GOT3 (cell line): ENCODE results near the gene SOX6.
"Not testable (repeated sequence)": the region's sequence is repeated elsewhere in the genome, so short reads cannot be mapped to it uniquely, and the experiment has no call there.

Source experiments
- DNase-seq: peaks from one replicate; lab custom pipeline; 2025; ENCODE audit warnings: mixed read lengths; lab: John Stamatoyannopoulos, UW

SOX6 gene

DNA sequence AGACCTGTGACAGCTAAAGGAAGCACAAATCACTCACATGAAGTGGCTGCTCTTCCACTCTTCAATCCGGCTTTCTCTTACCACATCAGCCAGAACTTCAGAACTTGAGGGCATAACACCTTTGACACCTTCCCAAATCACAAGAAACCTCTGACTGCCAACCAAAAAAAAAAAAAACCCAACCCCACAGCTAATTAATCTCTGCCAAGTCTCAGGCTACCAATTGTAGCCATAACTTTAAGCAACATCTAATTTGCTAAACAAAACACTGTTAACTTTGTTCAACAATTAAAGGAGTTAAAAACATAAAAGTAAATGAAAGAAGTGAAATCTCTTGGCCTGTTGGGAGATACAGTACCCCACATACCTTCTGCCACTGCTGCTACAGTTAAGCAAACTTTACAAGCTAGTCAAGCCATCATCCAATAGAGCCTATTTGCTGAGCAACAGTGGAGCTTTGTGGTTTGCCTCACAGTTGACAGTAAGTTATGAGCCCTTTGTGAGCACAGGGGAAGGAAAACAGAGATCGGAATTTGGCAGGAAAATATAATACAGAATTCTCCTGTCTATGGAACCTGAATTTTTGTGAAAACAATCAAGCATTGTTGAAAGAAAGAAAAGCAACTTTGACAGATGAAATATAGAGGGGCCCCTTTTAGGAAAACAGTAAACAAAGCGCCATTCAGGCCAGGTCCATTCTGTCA is at the start of gene SOX6:
TSS of gene SOX6 (minus strand) at position 490 of the 704 bp plus-strand sequence. CDS start 15,298 bp downstream, outside the sequence.
- no peak for DNase-seq

DNA sequence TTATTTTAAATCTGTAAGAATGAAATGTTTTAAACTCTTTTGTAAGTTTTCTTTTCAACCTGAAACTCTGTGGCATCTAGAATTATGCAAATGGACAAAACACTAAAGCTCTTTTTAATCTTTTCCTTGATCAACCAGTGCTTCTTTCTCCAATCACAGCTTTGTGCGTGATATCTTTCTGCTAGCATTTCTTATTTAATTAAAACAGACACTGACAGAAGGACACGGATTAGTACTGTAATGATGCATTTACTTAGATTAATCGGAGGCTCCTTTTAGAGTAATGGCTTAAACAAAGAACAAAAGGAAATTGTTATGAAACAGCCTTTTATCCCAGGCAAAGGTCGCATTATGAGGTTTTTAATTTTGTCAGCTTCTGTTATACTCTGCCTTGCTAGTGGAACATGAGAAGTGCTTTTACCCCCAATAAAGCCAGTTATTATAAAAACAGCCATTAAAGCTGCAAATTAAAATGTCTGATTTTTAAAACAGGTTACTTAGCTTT is 48.5 kb upstream of the SOX6 start:
- DNase-seq, result no peak

DNA sequence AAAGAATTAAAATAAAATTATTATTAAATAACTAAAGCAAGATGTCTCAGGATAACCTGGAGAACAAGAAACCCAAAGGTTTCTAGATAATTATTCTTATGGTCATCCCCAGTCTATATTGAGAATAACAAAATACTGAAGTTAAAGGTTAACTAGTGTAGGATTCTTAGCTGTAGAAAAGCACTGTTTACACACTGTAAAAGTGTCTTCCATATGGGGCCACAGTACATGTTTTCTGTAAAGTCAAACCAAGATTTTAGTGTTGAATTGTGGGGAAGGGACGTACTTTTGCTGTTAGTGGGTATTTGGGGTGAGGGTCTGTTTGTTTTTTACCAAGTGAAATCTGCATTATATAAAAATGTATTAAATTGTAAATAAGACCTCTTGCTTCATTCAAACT is 47.5 kb upstream of the SOX6 start:
- no peak for DNase-seq

DNA sequence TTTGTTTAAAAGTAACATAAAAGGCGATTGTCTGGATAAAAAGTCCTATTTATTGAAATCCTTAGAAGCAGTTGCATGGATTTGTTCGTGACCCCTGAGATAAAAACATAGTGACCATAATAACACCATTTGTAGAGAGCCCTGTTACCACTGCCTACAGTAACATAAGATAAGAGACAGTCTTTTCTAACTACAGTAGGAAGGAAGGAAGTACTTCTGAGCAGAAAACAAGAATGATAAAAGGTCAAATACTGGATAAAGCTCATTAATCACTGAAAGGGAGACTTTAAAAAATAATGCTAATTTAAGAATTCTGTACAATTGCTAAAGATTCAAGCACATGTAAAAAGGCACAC is 47.1 kb upstream of the SOX6 start:
- DNase-seq, result no peak

DNA sequence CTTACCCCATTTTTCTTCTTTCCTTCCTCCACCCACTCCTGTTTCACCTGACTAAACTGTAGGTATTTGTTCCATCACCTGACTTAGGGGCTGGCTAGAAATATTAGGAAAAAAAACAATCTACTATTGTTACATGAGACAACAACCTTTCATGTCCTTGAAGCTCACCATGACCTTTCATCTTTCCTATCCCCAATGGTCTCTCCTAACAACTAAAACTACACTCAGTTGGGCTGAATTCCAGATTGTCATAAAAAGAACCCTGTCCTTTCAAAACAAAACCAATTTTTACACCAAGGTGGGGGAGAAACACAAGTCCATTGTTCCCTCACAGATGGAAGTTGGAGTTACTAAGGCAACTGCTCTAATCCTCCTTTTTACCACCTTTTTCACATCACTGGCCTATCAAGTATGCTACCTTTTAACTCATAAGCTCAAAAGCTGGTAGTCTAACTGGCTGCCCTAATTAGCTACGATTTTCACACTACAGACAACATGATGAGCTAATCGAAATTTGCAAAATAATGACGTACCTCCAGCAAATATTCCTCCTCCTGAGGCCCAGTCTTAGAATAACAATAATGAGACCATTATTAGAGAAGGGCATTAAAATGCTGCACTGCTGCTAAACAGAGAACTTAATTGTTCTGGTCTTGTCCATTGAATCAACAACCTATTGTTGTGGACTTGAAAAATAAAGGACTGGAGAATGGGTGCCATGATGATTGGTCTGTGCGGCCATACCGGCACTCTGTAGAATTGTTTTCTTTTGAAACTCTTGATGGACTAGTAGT is 46.5 kb upstream of the SOX6 start:
- no peak for DNase-seq

DNA sequence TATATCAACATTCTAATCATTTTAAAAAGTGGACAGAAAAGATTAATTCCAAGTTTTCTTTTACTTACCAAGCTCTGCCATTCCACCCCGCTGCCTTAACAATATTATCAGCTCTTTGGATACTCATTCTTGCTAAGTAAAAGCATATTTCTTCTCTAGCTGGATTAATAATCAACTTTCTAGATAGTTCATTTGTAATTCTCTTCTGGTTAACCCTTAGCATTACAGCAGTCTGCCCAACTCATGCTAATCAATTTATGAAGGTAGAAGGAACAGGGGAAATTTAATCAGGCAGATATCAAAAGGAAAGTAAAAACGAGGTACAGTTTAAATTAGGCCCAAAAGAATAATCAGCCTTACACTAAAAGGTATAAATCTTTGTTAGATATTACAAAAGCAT is 41.0 kb upstream of the SOX6 start:
- DNase-seq, result no peak

DNA sequence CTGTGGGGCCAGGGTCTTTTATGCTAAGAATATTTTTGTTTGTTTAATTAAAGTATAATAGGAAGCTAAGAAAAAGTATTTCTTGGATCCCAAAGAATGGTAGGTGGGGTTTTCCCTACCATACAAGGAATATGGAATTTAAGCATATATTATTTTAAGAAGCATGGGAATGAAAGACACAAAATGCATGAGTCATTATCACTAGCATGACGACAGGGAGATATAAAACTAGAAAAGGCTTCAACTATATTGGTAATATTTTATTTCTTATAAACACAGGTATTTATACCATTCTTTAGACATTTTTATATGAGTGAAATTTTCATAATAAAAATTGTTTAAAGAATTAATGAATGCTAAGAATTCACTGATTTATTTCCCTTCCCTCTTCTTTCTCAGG is 39.3 kb upstream of the SOX6 start:
- no peak for DNase-seq

DNA sequence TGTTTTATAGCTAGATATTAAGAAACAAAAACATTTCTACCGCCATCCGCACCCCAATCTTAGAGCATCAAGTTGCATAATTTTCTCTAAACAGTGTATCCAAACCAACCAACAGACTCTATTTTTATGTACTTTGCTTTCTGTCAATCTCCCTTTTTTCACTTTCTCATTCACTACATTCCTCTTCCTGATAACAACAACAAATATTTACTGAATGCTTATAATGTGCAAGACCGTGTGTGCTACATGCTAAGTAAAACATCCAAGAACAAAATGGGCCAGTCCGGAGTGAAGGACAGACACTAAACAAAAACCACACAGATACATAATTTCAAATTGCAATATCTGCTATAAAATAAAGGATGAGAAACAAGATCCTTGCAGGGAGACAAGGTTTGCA is 38.6 kb upstream of the SOX6 start:
- DNase-seq, result no peak

DNA sequence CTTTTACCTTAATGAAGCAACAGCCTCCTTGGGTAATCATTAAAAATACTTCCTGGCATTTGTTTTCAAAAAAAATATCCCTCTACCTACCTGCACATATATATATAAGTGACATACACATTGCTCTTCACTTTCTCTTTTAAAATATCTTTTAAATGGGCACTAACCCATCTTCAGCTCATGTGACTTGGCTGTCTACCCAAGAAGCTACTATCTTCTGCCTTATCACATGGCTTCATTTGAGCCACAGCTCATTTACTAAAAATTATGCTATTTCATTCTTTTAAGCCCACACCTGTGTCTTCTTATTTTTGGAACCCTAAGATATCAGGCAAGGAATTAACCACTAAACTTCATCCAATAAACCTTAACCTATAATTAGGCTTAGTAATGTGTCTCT is 37.0 kb upstream of the SOX6 start:
- no peak for DNase-seq

DNA sequence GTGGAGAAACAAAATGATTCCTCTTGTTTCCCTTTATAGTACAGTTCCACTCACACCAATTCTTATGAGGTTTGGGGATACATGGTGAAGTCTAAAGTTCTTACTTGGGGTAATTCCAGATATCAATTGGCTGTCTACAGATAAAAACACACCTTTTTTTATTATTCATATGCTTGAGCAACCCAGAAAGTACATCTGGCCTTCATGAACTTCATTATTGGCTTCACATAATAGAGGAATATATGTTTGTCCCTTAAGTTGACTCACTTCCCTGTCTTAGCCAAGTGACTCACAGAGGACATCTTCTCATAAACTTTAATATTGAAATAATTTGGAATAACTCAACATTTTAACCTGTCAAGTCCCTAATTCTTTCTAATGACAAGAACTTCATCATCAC is 36.3 kb upstream of the SOX6 start:
- no peak for DNase-seq

DNA sequence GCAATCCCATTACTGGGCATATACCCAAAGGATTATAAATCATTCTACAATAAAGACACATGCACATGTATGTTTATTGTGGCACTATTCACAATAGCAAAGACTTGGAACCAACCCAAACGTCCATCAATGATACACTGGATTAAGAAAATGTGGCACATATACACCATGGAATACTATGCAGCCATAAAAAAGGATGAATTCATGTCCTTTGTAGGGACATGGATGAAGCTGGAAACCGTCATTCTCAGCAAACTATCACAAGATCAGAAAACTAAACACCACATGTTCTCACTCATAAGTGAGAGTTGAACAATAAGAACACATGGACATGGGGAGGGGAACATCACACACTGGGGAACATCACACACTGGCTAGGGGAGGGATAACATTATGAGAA is 34.5 kb upstream of the SOX6 start:
- not testable (repeated sequence) for DNase-seq

DNA sequence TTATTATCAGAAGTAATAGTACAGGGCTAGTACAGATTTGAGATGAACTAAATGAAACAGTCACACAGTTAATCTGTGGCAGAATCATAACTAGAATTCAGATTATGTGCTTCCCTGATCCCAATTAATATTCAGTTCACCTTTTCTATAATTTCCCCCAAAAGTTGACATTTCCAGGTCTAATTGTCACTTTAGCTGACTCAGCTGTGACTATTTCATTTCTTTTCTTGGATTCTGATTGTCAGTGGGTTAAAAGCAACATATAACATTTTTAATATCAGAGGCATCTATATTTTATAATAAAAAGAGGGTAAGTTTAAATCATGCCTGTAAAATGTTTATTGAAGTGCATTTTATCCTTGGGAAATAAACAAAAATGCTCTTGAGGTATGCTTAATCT is 28.8 kb upstream of the SOX6 start:
- no peak for DNase-seq

DNA sequence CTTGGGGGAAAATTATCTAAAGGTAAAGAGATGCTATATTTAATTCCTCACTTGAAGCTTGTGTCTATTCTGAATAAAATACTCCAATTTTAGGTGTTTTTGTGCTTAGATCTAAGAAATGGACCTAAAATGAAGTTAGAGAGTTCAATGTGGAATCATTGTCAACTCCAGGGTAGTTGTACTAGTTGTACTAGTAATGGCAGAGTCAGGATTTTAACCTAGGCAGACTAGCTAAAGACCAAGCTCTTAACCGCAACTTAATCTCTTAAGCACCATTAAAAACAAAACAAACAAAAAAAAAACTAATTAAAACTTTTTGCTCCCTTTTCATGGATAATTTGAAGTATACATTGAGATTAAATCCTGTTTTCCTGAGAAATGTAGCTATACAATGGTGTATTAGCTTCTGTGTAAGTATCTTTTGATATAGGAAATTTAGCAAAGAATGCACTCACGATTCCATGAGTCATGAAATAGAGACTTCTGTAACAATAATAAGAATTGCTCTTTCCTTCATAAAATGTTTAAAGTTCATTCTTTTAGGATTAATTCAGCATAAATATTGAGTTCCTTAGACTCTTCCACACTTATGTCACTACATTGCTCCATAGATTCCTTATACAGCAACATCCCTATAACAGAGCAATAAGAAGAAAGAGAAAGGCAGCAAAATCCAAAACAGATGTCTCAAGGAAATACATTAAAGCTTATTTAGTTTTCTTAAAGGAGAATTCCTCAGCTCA is 26.5 kb upstream of the SOX6 start:
- no peak for DNase-seq

DNA sequence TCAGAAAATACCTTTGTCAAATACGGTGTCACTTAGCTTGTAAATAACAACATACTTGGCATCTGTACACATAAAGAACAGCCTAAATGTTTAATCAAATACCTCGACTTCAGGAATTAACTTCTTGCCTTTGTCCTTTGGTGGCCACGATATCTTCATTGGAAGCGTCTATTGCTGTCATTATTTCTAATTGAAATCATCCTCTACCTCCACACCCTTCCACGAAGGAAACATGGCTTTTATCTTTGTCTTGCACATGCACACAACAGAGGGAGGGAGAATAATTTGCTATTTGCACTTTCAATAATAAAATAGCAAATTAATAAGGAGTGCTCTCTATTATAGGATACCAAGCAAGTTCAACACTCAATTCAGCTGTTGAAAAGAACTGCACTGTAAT is 25.8 kb upstream of the SOX6 start:
- no peak for DNase-seq

DNA sequence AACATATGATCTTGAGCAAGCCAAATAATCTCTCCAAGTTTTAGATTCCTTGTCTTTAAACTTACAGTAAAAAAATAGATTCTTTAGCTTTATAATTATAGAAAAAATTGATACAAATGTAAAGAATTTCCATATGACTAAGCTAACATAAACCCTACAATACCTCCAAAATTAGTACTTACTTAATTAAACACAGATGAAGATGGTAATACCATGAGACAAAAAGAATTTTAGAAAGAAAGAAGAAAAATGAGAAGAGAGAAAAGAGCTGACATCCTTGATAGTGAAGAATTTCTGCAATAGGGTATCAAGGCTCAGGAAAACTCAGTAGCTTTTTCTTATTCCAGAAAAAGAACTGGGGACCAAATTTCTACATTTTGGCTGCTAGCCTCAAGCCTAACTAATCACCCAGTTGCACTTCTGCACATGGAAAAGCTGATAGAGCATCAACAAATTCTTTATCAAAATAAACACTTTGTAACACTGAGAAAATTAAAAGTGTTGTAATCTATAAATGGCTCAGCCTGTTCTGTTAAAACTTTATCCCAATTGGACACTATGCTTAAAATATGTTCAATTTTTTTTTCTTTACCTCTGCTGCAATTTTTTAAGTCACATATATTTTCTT is 24.7 kb upstream of the SOX6 start:
- no peak for DNase-seq

DNA sequence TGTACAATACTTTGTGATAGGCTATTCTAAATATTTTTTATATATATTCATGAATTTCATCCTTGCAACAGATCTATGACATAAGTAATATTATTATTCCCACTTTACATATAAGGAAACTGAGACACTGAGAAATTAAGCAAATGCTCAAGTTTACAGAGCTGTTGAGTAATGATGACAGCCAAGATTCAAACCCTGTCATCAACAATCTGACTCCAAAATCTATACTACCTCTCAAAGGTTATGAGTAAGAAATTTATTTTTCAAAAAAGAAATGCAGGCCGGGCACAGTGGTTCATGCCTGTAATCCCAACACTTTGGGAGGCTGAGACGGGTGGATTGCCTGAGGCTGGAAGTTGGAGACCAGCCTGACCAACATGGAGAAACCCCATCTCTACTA is 22.6 kb upstream of the SOX6 start:
- no peak for DNase-seq

DNA sequence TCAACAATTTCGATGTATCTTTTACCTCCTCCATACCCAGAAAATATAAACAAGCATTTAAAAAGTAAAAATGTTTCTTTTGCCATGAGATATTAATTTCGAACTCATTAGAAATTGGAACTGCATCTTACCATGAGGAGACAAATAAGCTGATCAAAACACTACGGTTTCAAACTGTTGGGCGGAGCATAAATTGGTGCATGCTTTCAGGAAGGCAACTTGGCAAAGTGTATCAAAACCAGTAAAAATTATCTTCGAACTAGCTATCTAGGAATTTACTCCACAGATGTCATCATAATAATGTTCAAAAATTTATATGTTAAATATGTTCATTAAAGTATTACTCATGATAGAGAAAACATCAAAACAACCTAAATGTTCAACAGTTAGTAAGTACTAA is 21.4 kb upstream of the SOX6 start:
- DNase-seq, result no peak

DNA sequence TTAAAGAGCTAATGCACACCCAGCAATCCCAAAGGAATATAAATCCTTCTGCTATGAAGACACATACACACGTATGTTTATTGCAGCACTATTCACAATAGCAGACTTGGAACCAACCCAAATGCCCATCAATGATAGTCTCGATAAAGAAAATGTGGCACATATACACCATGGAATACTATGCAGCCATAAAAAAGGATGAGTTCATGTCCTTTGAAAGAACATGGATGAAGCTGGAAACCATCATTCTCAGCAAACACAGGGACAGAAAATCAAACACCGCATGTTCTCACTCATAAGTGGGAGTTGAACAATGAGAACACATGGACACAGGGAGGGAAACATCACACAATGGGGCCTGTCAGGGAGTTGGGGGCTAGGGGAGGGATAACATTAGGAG is 19.3 kb upstream of the SOX6 start:
- DNase-seq, result not testable (repeated sequence)

DNA sequence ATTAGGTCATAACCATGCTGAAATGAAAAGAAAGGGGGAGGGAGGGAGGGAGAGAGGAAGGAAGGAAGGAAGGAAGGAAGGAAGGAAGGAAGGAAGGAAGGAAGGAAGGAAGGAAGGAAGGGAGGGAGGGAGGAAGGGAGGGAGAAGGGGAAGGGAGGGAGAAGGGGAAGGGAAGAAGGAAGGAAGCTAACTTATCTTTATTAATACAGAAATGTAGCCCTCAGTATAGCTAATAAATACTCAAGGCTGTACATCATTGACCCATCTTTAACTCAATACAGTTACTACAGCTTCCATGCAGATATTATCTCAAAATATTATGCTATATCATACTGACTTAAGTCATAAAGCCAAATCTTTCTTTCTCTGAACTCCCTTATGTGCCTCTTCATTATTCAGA is 17.4 kb upstream of the SOX6 start:
- no peak for DNase-seq

DNA sequence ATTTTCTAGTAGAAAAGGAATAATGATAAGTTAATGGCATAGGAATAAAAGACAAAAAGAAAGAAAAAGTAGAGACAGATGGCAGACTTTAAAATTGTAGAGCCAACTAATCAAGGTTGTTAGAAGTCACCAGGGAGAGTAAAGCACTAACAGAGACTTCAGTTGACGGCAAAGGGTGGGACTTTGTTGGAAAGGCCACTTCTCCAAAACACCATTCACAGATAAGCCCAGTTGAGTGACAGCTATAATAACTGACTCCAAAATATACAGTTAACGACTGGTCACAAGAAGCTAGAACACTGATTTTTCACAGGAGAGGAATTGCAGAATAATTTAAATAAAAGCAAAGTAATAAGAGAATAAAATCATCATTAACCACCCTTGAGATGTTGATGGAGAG is 16.0 kb upstream of the SOX6 start:
- no peak for DNase-seq

DNA sequence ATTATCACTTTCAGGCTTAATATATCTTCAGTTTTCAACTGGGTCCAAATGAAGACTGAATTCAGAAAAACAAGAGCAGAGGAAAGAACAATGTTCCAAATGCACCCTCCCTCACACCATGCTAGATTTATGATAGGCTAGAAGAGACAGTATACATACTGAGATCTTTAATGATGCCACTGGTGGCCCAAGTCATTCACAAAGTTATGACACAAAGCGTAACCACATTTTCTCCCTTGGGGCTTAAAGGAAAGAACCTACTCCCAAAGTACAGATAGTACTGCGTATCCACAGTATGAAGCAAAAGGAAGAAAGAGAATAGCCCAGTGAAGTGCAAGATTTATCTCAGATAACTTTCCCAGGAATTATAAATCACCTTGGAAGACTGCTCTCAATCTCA is 10.9 kb upstream of the SOX6 start:
- DNase-seq, result no peak

DNA sequence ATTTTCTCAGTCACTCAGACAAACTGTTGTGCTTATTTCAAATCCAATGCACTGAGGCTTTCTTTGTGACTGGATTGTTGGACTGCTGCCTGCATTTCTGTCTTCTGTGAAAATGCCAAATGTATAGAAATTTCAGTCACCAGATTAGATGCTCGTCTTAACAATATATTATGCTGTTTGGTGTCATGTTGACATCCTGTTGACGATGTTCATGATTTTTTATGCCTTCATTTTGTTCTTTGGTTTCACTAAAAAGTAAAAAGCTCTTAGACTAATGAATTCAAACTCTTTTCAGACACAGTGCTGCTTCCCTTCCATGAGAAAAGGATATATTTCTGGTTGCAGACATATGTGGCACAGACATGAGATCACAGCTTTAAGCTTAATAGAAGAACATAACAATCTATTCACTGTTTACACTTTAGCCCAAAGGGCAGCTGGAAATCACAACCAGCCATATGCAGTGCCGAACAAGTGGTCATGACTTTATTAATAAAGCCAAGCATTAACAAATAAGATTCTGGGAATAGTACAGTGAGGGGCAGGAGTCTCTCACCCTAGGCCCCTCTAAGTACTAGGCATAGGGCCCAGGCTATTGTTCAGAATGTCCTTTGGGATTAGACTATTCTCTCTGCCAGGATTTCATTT is 9.4 kb upstream of the SOX6 start:
- no peak for DNase-seq
